ENCODE results near the gene BPIFB6.

Gene BPIFB6

DNA sequence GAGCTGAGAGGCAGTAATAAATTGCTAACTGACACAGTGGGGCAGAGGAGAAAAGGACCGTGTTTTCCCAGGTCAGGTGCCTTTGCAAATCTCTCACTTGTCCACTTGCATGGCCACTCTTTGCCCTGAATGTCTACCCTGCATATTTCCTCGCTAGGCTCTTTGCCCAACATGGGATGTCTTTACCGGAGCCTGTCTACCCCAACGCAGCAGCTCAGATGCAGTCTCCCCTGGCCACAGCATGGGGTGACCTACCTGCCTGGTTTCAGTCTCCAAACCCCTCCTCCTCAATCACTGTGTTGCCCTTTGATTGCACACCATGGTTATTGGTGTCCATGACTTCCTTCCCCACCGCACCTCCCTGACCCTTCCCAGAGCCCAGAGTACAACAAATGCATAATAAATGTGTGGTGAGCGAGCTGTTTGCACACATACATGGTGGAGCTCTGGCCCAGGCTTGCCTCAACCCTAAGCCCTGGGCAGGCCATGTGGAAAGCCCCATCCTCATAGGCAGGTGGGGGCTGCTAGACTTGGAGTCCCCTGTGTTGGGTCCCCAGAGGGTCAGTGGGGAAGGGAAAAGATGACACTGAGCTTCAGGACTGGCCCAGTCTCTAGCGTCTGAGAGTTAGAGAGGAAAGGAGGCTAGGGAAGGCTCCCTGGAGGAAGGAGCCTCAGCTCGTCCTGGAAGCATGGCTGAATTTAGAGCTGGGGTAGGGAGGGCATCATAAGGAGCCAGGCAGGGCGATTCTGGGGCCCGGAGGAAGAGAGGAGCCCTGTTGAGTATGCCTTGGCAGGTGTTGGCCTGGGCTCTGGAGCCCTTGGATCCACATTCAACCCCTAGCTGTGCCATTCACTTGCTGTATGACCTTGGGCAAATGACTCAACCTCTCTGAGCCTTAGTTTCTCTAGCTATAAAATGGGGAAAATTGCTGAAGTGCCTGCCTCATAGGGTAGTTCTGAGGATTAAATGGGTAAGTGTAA, 4.4 kb upstream of the BPIFB6 start:
- TF ChIP-seq CTCF (IDR thresholded peaks at IDR 0.05; ENCODE audit: low read length, missing control alignments) = no peak
- no peak overlapping the region for H3K4me3 ChIP-seq (replicated peaks; ENCODE audit: low read depth, low read length)
- no peak for DNase-seq (ENCODE audit: low read depth)

- no peak overlapping the region for H3K4me3 ChIP-seq (replicated peaks; ENCODE audit: low read depth, low read length)
- DNase-seq (ENCODE audit: low read depth) = no peak
- TF ChIP-seq CTCF (IDR thresholded peaks at IDR 0.05; ENCODE audit: low read length, missing control alignments) = no peak
These were observed 3.4 kb upstream of the BPIFB6 start for GRCh38 chr20:33027769-33028751.

- H3K4me3 ChIP-seq (replicated peaks; ENCODE audit: low read depth, low read length) = no peak overlapping the region
- no peak for TF ChIP-seq CTCF (IDR thresholded peaks at IDR 0.05; ENCODE audit: low read length, missing control alignments)
- no peak for DNase-seq (ENCODE audit: low read depth)
These were observed 2.6 kb upstream of the BPIFB6 start for GRCh38 chr20:33028875-33029274.

DNA sequence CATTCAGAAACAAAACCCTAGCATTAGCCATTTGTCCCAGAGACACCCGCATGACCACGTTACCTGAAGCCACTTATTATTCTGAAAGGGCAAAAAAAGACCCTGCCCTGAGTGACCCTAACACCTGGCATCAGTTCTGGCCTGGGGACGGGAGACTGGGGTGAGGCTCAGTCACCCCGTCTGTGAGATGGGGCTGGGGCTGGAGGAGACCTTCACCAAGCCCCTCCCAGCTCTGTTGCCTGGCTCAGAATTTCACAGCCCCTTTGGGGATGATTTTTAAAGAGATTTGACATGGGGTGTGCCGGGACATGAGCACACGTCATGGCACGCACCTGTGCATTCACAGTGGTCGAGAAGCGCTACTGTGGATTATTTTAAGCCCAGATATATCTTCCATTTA, 1.4 kb upstream of the BPIFB6 start:
- H3K4me3 ChIP-seq (replicated peaks; ENCODE audit: low read depth, low read length) = no peak overlapping the region
- TF ChIP-seq CTCF (IDR thresholded peaks at IDR 0.05; ENCODE audit: low read length, missing control alignments) = no peak
- no peak for DNase-seq (ENCODE audit: low read depth)

- no peak for TF ChIP-seq CTCF (IDR thresholded peaks at IDR 0.05; ENCODE audit: low read length, missing control alignments)
- no peak for DNase-seq (ENCODE audit: low read depth)
- no peak overlapping the region for H3K4me3 ChIP-seq (replicated peaks; ENCODE audit: low read depth, low read length)
These were observed 879 bp upstream of the BPIFB6 start for GRCh38 chr20:33030569-33030968.

DNA sequence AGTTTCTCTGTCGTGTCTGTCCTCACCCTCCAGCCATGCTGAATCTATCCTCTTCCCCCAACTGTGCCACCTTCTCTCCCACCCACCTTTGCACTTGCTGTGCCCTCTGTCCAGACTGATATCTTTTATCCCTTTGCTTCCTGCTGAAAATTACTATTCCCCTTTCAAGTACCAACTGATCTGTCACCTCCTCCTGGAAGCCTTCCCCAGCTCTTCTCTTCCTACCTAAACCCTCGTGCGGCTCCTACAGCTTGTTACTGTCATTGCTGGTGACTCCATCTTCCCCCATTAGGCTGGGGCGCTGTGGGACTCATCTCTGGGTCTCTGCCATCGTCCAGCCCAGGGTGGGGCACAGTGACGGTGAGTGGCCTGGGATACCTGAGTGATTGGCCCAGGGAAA, 1.1 kb downstream of the BPIFB6 start:
- H3K4me3 ChIP-seq (replicated peaks; ENCODE audit: low read depth, low read length) = no peak overlapping the region
- TF ChIP-seq CTCF (IDR thresholded peaks at IDR 0.05; ENCODE audit: low read length, missing control alignments) = no peak
- DNase-seq (ENCODE audit: low read depth) = no peak
